Breast epithelium (tissue), 3 donors: Measurements from ENCODE around the gene ATAD2B.

ENCODE experiments used
- POLR2A ChIP-seq: fragments of 450-650 bp; IDR thresholded peaks from one replicate; pipeline ENCODE4 v1.6.1; 2016; ENCODE audit warnings: antibody characterized with exemption, mild to moderate bottlenecking, moderate library complexity
- TF ChIP-seq, protein P1 (sequence below), 3 donors: fragments of 450-650 bp; IDR thresholded peaks; one replicate each; pipeline ENCODE4 v1.5.1; 2016 to 2017; ENCODE audit warnings: antibody characterized with exemption in 3 of 3, mild to moderate bottlenecking in 3 of 3, moderate library complexity in 3 of 3

DNA sequence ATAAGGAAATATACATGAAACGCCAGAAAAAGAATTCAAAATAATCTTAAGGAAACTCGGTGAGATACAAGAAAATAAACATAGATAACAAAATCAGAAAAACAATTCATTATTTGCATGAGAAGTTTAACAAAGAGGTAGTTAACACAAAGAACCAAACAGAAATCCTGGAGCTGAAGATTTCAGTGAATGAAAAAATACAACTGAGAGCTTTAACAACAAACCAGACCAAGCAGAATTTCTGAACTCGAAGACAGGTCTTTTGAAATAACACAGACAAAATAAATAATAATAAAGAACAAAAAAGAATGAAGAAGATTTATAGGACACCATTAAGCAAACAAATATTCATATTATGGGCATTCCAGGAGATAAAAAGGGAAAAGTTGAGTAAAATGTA is 204.7 kb downstream of the ATAD2B start:
- TF ChIP-seq POLR2A, result no peak
- TF ChIP-seq, protein P1, sequence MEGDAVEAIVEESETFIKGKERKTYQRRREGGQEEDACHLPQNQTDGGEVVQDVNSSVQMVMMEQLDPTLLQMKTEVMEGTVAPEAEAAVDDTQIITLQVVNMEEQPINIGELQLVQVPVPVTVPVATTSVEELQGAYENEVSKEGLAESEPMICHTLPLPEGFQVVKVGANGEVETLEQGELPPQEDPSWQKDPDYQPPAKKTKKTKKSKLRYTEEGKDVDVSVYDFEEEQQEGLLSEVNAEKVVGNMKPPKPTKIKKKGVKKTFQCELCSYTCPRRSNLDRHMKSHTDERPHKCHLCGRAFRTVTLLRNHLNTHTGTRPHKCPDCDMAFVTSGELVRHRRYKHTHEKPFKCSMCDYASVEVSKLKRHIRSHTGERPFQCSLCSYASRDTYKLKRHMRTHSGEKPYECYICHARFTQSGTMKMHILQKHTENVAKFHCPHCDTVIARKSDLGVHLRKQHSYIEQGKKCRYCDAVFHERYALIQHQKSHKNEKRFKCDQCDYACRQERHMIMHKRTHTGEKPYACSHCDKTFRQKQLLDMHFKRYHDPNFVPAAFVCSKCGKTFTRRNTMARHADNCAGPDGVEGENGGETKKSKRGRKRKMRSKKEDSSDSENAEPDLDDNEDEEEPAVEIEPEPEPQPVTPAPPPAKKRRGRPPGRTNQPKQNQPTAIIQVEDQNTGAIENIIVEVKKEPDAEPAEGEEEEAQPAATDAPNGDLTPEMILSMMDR (IDR thresholded peaks at IDR 0.05), result no peak
